Neuron (in vitro differentiated cells): ENCODE measurements around the gene MET.

Experiments
- H2AFZ ChIP-seq: one replicate; pipeline ENCODE4 v1.6.1; 2013; ENCODE audit warnings: low read depth, mild to moderate bottlenecking, inconsistent platforms, low read length, moderate library complexity
- H3K27me3 ChIP-seq: one replicate; pipeline ENCODE4 v1.6.1; 2013; ENCODE audit warnings: low read length; ENCODE audit not compliant: insufficient read depth
- H3K36me3 ChIP-seq: one replicate; pipeline ENCODE4 v1.6.1; 2013; ENCODE audit warnings: low read length; ENCODE audit not compliant: insufficient read depth
- H3K4me1 ChIP-seq: one replicate; pipeline ENCODE4 v1.6.1; 2013; ENCODE audit warnings: low read length; ENCODE audit not compliant: insufficient read depth
- H3K4me3 ChIP-seq: 2 replicates; pipeline ENCODE4 v1.5.1; 2013; ENCODE audit warnings: mild to moderate bottlenecking, low read length, moderate library complexity
- H3K9me3 ChIP-seq: one replicate; pipeline ENCODE4 v1.6.1; 2013; ENCODE audit warnings: low read length

MET gene

DNA sequence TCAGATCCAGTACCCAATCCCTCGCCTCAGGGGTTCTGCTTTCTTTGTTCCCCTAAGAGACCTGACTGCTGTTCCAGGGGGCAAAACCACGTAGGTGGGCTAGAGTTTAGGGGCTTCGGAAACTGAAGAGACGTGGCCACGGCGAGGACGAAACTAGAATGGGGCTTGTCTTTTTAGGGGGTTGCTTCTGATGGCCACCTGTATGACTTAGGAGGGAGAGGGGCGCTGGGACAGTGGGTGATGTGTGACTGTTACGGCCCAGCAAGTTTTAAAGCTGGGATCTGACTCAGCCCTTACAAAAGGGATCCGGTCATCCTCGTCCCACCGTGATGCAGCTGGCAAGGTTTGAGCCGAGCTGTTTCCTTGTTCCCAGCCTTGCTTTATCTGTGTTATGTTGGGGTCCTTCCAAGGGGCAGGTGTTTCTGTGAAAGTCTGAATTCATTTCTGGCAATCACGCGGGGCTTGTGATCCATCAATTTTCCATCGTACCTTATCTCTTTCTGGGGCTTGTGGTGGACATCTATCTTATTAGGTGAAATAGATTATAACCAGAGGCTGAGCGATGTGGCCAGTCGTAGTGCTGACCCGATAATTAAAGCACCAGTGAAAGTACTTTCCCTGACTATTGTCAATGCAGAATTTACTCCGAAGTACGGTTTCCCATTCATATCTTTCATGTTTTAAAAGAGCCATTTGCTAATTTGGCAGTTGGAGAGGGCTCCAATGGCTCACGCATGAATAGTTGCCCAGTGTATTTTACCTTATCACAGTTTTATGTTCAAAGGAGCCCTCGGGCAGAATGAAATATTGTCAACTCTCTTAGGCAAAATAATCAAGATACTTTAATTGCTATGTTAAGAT lies 830 bp downstream of the MET start:
- Histone ChIP-seq H3K27me3 (peaks cover 44% of the 10 kb centered on the region), H2AFZ (peak overlapping the region; percentile 93), H3K4me1 (peaks cover 11% of the 10 kb centered on the region), H3K9me3 (no peaks in the 10 kb centered on the region), H3K4me3 (peak overlapping the region; percentile 52), H3K36me3 (no peaks in the 10 kb centered on the region)

- H3K27me3 ChIP-seq = peaks cover 44% of the 10 kb centered on the region
- H3K9me3 ChIP-seq = no peaks in the 10 kb centered on the region
- H3K36me3 ChIP-seq = no peaks in the 10 kb centered on the region
- H2AFZ ChIP-seq = no peak overlapping the region
- no peak overlapping the region for H3K4me3 ChIP-seq
- peaks cover 11% of the 10 kb centered on the region for H3K4me1 ChIP-seq
Observed at GRCh38 chr7:116673457-116673865, 1.5 kb downstream of the MET start.

DNA sequence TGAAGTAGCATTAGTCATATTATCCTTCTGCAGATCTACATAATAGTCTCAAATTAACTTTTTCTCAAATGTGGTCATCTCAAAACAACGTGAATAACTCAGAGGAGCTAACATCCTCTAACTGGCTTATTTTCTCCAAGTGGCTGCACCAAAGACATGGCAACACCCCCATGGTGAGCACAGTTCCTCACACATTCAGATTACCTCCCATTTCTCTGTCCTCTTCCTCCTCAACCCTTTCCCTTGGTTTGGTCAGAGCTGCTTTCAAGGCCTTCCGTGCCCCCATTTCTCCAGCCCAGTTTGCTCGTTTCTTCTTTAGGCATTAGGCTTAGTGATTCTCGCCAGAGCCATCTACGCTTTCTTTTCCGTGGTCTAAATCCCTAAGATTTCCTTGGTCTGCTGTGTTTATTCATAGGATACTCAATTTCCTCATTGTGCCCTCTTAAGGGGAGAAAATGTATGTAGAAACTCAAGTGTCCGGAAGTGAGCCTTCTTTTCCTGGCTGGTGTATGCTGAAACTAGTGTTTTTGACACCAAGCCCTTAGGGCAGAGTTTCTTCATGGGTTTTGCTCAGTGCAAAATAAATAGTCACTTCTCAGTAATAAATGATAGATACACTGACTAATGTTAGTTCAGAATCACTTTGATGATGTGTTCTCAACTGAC lies 2.6 kb downstream of the MET start:
- Histone ChIP-seq H3K4me1 (peaks cover 11% of the 10 kb centered on the region), H3K4me3 (no peak overlapping the region), H3K27me3 (peaks cover 41% of the 10 kb centered on the region), H2AFZ (no peak overlapping the region), H3K36me3 (no peaks in the 10 kb centered on the region), H3K9me3 (no peaks in the 10 kb centered on the region)

DNA sequence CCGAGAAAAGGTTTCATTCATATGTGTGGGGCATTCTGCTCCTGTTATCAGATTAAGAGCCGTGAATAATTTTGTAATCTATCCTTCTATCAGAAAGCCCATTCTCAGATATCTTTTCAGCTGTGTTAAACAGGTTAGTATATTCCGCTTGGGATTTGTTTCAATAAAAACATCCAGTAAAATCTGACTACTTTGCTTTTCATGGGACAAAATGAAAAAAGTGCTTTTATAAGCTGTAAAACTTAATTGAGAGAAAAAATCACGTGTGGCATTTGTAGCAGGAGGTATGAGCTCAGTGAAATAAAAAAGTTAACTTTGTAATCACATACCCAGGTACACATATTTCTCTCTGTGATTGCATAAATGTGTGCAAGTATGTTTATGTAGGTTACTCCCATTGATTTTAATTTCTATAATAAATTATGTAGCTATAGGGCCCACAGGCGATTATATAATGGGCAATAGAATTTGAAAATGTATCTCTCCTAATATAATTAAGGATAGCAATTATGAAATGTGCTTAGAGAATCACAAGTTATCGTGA lies 3.9 kb downstream of the MET start:
- H3K9me3 ChIP-seq = no peaks in the 10 kb centered on the region
- no peak overlapping the region for H3K4me3 ChIP-seq
- H3K4me1 ChIP-seq = peaks cover 11% of the 10 kb centered on the region
- H3K36me3 ChIP-seq = no peaks in the 10 kb centered on the region
- H2AFZ ChIP-seq = no peak overlapping the region
- peaks cover 36% of the 10 kb centered on the region for H3K27me3 ChIP-seq

- Histone ChIP-seq H3K36me3 (no peaks in the 10 kb centered on the region), H3K27me3 (peaks cover 11% of the 10 kb centered on the region), H2AFZ (no peak overlapping the region)
Observed at GRCh38 chr7:116678780-116679179, 6.8 kb downstream of the MET start.

DNA sequence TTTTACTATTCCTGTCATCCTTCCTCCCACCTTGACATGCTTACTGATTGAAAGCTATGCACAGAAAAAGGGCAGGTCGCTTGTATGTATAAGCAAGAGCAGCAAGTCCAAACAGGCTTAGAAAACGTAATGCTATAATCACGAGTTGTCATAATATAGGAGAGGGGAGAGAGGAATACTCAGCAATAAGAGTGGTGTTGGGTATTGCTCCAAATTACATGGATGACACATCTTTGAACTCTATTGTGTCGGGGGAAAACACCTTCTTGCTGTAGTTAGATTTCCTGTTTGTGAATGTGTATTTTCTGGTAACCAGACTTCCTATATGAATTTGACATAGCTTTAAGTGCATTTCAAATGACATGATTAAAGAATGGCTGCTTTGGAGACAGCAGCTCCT lies 7.5 kb downstream of the MET start:
- no peaks in the 10 kb centered on the region for H3K9me3 ChIP-seq
- H3K36me3 ChIP-seq = no peaks in the 10 kb centered on the region
- no peak overlapping the region for H2AFZ ChIP-seq
- no peaks in the 10 kb centered on the region for H3K4me1 ChIP-seq
- peaks cover 10% of the 10 kb centered on the region for H3K27me3 ChIP-seq
- no peak overlapping the region for H3K4me3 ChIP-seq

More at GRCh38 chr7:116678780-116679179, 6.8 kb downstream of the MET start:
- Histone ChIP-seq H3K4me3 (no peak overlapping the region), H3K4me1 (no peaks in the 10 kb centered on the region), H3K9me3 (no peaks in the 10 kb centered on the region)

DNA sequence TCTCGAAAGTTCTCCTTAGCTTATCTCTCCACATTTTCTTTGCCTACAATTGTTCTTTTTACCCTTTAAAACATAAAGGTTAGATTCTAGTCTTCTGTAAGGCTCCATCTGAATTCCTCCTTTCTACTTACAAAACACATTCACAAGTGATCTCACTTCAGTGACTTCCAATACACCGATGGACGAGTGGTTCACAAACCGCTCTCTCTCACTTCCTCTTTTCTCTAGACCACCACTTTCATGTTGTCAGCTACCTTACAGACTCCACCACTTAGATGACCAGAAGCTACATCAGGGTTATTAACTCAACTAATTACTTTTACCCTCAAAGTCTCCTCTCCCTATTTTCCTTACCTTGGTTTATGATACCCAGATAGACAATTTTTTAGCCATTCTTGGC lies 11.8 kb downstream of the MET start:
- H2AFZ ChIP-seq = no peak overlapping the region
- H3K27me3 ChIP-seq = peaks cover 3% of the 10 kb centered on the region
- H3K4me1 ChIP-seq = peaks cover 5% of the 10 kb centered on the region
- no peaks in the 10 kb centered on the region for H3K9me3 ChIP-seq
- no peak overlapping the region for H3K4me3 ChIP-seq
- H3K36me3 ChIP-seq = no peaks in the 10 kb centered on the region

- Histone ChIP-seq H3K4me3 (no peak overlapping the region), H3K36me3 (no peaks in the 10 kb centered on the region), H3K27me3 (peaks cover 3% of the 10 kb centered on the region), H3K4me1 (peaks cover 5% of the 10 kb centered on the region), H3K9me3 (no peaks in the 10 kb centered on the region), H2AFZ (no peak overlapping the region)
Observed at GRCh38 chr7:116686033-116686432, 14.0 kb downstream of the MET start.

DNA sequence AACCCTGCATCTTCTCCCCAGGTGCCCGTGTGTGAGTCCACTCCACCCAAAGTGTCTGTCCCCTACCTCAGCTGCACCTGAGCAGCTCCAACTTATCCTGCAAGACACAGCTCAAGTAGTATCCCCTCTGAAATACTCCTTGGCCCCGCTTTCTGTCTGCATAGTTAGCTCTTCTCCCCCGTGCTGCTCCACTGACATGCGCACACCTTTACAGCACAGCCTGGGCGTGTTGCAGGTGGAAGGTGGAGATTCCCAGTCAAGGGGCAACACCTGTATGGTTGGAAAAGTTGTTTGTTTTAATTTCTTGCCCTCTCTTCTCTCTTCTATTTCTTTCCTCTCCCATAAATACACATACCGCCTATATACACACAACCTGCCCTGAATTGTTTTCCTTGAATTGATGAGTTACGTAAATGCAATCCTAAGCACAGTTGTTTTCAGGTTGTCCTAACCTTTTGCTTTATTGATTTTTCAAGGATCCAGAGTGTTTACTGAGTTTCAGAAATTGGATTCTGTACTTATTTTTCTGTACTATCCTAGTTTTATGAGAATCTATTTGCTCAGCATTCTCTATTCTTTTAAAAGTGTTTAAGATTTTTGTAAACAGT lies 14.9 kb downstream of the MET start:
- Histone ChIP-seq H3K27me3 (peaks cover 3% of the 10 kb centered on the region), H3K4me1 (peaks cover 5% of the 10 kb centered on the region), H3K36me3 (no peaks in the 10 kb centered on the region), H3K9me3 (no peaks in the 10 kb centered on the region), H2AFZ (no peak overlapping the region), H3K4me3 (no peak overlapping the region)

- Histone ChIP-seq H3K9me3 (no peaks in the 10 kb centered on the region), H3K4me1 (peaks cover 5% of the 10 kb centered on the region), H3K4me3 (no peak overlapping the region), H2AFZ (no peak overlapping the region), H3K27me3 (peaks cover 3% of the 10 kb centered on the region), H3K36me3 (no peaks in the 10 kb centered on the region)
Observed at GRCh38 chr7:116687801-116688201, 15.8 kb downstream of the MET start.

GRCh38 chr7:116689790-116690259 lies 17.8 kb downstream of the MET start:
- Histone ChIP-seq H3K4me3 (no peak overlapping the region), H3K4me1 (peaks cover 5% of the 10 kb centered on the region), H2AFZ (no peak overlapping the region), H3K9me3 (no peaks in the 10 kb centered on the region), H3K27me3 (no peaks in the 10 kb centered on the region), H3K36me3 (no peaks in the 10 kb centered on the region)

- no peak overlapping the region for H3K4me3 ChIP-seq
- H3K4me1 ChIP-seq = peaks cover 5% of the 10 kb centered on the region
- H3K9me3 ChIP-seq = no peaks in the 10 kb centered on the region
- H3K27me3 ChIP-seq = no peaks in the 10 kb centered on the region
- H2AFZ ChIP-seq = no peak overlapping the region
- H3K36me3 ChIP-seq = no peaks in the 10 kb centered on the region
Observed at GRCh38 chr7:116691664-116692063, 19.7 kb downstream of the MET start.
